ENCODE data around the gene CAPNS1.

Gene CAPNS1

DNA sequence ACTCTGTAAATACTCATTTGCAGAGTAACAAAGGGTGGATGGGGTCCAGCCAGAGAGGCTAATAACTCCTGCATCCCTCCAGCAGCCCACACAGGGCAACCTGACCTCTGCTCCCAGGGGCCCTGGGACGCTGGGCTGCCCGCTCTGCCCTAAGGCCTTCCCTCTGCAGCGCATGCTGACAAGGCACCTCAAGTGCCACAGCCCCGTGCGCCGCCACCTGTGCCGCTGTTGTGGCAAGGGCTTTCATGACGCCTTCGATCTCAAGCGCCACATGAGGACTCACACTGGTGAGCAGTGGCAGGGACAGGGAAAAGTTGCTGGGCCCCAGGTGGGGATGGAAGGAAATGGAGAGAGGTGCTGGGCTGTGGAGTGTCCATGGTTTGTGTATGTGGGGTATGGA, 27.2 kb upstream of the CAPNS1 start:
- no peak overlapping the region for H2BK12ac ChIP-seq (ENCODE audit: low read length in 2 of 2)
- H2BK120ac ChIP-seq (ENCODE audit: low read depth, low read length): no peak overlapping the region
- no peak overlapping the region for H3K27ac ChIP-seq (ENCODE audit: low read length, poor library complexity, severe bottlenecking)
- 95% methylated on average over 10 of the region's 10 CpGs for WGBS
- H3K9me3 ChIP-seq (ENCODE audit: control insufficient read depth, low read length): no peaks in the 10 kb centered on the region
- no peak overlapping the region for H3K9ac ChIP-seq (ENCODE audit: low read length)
- H2BK5ac ChIP-seq (ENCODE audit: low read depth, low read length, poor library complexity, severe bottlenecking): no peak overlapping the region
- no peaks in the 10 kb centered on the region for H3K27me3 ChIP-seq (ENCODE audit: control insufficient read depth in 1 of 2, insufficient read depth in 1 of 2, low read length in 2 of 2)
- no peak overlapping the region for H2AFZ ChIP-seq (ENCODE audit: low read depth, low read length)
- peak overlapping the region; percentile 54 for H4K91ac ChIP-seq (ENCODE audit: low read length)
- no peak overlapping the region for H3K14ac ChIP-seq (ENCODE audit: low read length in 2 of 2)
- no peak for DNase-seq
- no peak overlapping the region for H4K8ac ChIP-seq (ENCODE audit: low read length)
- no peak overlapping the region for H2BK15ac ChIP-seq (ENCODE audit: low read depth, poor library complexity, severe bottlenecking)
- H2AK5ac ChIP-seq (ENCODE audit: low read length, severe bottlenecking): no peak overlapping the region
- no peak overlapping the region for H3K4ac ChIP-seq (ENCODE audit: low read depth in 1 of 2, low read length in 2 of 2)
- no peak overlapping the region for H3K18ac ChIP-seq (ENCODE audit: low read depth in 1 of 2, low read length in 2 of 2)
- H3K79me1 ChIP-seq (replicated peaks; ENCODE audit: low read length, poor library complexity, severe bottlenecking): peaks cover 22% of the 10 kb centered on the region
- H3K4me2 ChIP-seq (ENCODE audit: low read length, poor library complexity, severe bottlenecking): no peak overlapping the region
- no peak overlapping the region for H3K4me3 ChIP-seq (ENCODE audit: insufficient read depth in 1 of 2, low read depth in 1 of 2, low read length in 2 of 2)
- H3K4me1 ChIP-seq (ENCODE audit: control insufficient read depth, insufficient read depth, low read depth, low read length): peaks cover 21% of the 10 kb centered on the region
- H3K23ac ChIP-seq (ENCODE audit: low read length in 2 of 2): no peak overlapping the region
- H3K36me3 ChIP-seq (ENCODE audit: control insufficient read depth in 1 of 2, insufficient read depth in 2 of 2, low read depth in 1 of 2, low read length in 2 of 2): peaks cover 31 to 32% of the 10 kb centered on the region in 2 experiments

DNA sequence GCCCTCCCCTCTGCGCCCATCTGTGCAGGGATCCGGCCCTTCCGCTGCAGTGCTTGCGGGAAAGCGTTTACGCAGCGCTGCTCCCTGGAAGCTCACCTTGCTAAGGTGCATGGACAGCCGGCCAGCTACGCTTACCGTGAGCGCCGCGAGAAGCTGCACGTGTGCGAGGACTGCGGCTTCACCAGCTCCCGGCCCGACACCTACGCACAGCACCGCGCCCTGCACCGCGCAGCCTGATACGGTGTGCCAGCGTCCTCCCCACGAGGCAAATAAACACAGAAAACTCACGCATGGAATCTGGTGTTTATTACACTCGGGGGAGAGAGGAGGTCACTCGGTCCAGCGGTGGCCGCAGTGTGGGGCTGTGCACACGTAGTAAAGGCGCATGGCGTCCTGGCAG, 26.4 kb upstream of the CAPNS1 start:
- H3K23ac ChIP-seq (ENCODE audit: low read length in 2 of 2): no peak overlapping the region
- peak overlapping the region; percentile 69 for H3K4me2 ChIP-seq (ENCODE audit: low read length, poor library complexity, severe bottlenecking)
- no peak overlapping the region for H4K91ac ChIP-seq (ENCODE audit: low read length)
- no peak overlapping the region for H2BK15ac ChIP-seq (ENCODE audit: low read depth, poor library complexity, severe bottlenecking)
- DNase-seq: no peak
- H2BK120ac ChIP-seq (ENCODE audit: low read depth, low read length): no peak overlapping the region
- no peak overlapping the region for H4K8ac ChIP-seq (ENCODE audit: low read length)
- peaks cover 21% of the 10 kb centered on the region for H3K4me1 ChIP-seq (ENCODE audit: control insufficient read depth, insufficient read depth, low read depth, low read length)
- H3K27me3 ChIP-seq (ENCODE audit: control insufficient read depth in 1 of 2, insufficient read depth in 1 of 2, low read length in 2 of 2): no peaks in the 10 kb centered on the region
- H3K36me3 ChIP-seq (ENCODE audit: control insufficient read depth in 1 of 2, insufficient read depth in 2 of 2, low read depth in 1 of 2, low read length in 2 of 2): peaks cover 32 to 36% of the 10 kb centered on the region in 2 experiments
- no peak overlapping the region for H3K18ac ChIP-seq (ENCODE audit: low read depth in 1 of 2, low read length in 2 of 2)
- peak overlapping the region; percentile 95 for H3K9ac ChIP-seq (ENCODE audit: low read length)
- H3K27ac ChIP-seq (ENCODE audit: low read length, poor library complexity, severe bottlenecking): no peak overlapping the region
- peak overlapping the region; percentile 23 to 99 for H3K4me3 ChIP-seq (ENCODE audit: insufficient read depth in 1 of 2, low read depth in 1 of 2, low read length in 2 of 2)
- H3K4ac ChIP-seq (ENCODE audit: low read depth in 1 of 2, low read length in 2 of 2): no peak overlapping the region
- H2BK12ac ChIP-seq (ENCODE audit: low read length in 2 of 2): peak overlapping the region in 1 of 2 experiments; percentile 18
- H3K14ac ChIP-seq (ENCODE audit: low read length in 2 of 2): no peak overlapping the region
- H2AK5ac ChIP-seq (ENCODE audit: low read length, severe bottlenecking): no peak overlapping the region
- no peaks in the 10 kb centered on the region for H3K9me3 ChIP-seq (ENCODE audit: control insufficient read depth, low read length)
- 95% methylated on average over 34 of the region's 34 CpGs for WGBS
- H2BK5ac ChIP-seq (ENCODE audit: low read depth, low read length, poor library complexity, severe bottlenecking): no peak overlapping the region
- peaks cover 26% of the 10 kb centered on the region for H3K79me1 ChIP-seq (replicated peaks; ENCODE audit: low read length, poor library complexity, severe bottlenecking)
- H2AFZ ChIP-seq (ENCODE audit: low read depth, low read length): no peak overlapping the region

GRCh38 chr19:36113894-36114720, 25.8 kb upstream of the CAPNS1 start:
- peak overlapping the region; percentile 60 for H2BK15ac ChIP-seq (ENCODE audit: low read depth, poor library complexity, severe bottlenecking)
- WGBS: 14% methylated on average over 37 of the region's 48 CpGs
- DNase-seq: peak; percentile 71

GRCh38 chr19:36114721-36115452, 25.0 kb upstream of the CAPNS1 start, which contains the start of gene POLR2I:
Gene POLR2I (minus strand): TSS chr19:36114875. CDS start chr19:36114856, 19 bp downstream.
- peak; percentile 100 for DNase-seq
- peaks cover 24% of the 10 kb centered on the region for H3K4me1 ChIP-seq (ENCODE audit: control insufficient read depth, insufficient read depth, low read depth, low read length)
- H4K91ac ChIP-seq (ENCODE audit: low read length): peak within 1 kb of the TSS; percentile 95
- H3K18ac ChIP-seq (ENCODE audit: low read depth in 1 of 2, low read length in 2 of 2): peak within 1 kb of the TSS; percentile 23 to 93
- no peak within 1 kb of the TSS for H2AK5ac ChIP-seq (ENCODE audit: low read length, severe bottlenecking)
- H3K79me1 ChIP-seq (replicated peaks; ENCODE audit: low read length, poor library complexity, severe bottlenecking): peaks cover 36% of the 10 kb centered on the region
- peak within 1 kb of the TSS; percentile 83 to 99 for H3K4me3 ChIP-seq (ENCODE audit: insufficient read depth in 1 of 2, low read depth in 1 of 2, low read length in 2 of 2)
- H3K9ac ChIP-seq (ENCODE audit: low read length): peak within 1 kb of the TSS; percentile 95
- WGBS: under 1% methylated on average over 60 of the region's 60 CpGs
- H3K4me2 ChIP-seq (ENCODE audit: low read length, poor library complexity, severe bottlenecking): peak within 1 kb of the TSS; percentile 80
- peaks cover 42 to 51% of the 10 kb centered on the region in 2 experiments for H3K36me3 ChIP-seq (ENCODE audit: control insufficient read depth in 1 of 2, insufficient read depth in 2 of 2, low read depth in 1 of 2, low read length in 2 of 2)
- peak within 1 kb of the TSS; percentile 60 for H2BK15ac ChIP-seq (ENCODE audit: low read depth, poor library complexity, severe bottlenecking)
- peak within 1 kb of the TSS; percentile 34 to 45 for H2BK12ac ChIP-seq (ENCODE audit: low read length in 2 of 2)
- H4K8ac ChIP-seq (ENCODE audit: low read length): peak within 1 kb of the TSS; percentile 84
- H2AFZ ChIP-seq (ENCODE audit: low read depth, low read length): peak within 1 kb of the TSS; percentile 90
- no peaks in the 10 kb centered on the region for H3K9me3 ChIP-seq (ENCODE audit: control insufficient read depth, low read length)
- H3K23ac ChIP-seq (ENCODE audit: low read length in 2 of 2): peak within 1 kb of the TSS in 1 of 2 experiments; percentile 57
- H2BK120ac ChIP-seq (ENCODE audit: low read depth, low read length): peak within 1 kb of the TSS; percentile 42
- H2BK5ac ChIP-seq (ENCODE audit: low read depth, low read length, poor library complexity, severe bottlenecking): peak within 1 kb of the TSS; percentile 53
- H3K27me3 ChIP-seq (ENCODE audit: control insufficient read depth in 1 of 2, insufficient read depth in 1 of 2, low read length in 2 of 2): no peaks in the 10 kb centered on the region
- H3K14ac ChIP-seq (ENCODE audit: low read length in 2 of 2): peak within 1 kb of the TSS in 1 of 2 experiments; percentile 90
- peak within 1 kb of the TSS; percentile 74 to 86 for H3K4ac ChIP-seq (ENCODE audit: low read depth in 1 of 2, low read length in 2 of 2)
- peak within 1 kb of the TSS; percentile 89 for H3K27ac ChIP-seq (ENCODE audit: low read length, poor library complexity, severe bottlenecking)

More at GRCh38 chr19:36113894-36114720, 25.8 kb upstream of the CAPNS1 start:
- Histone ChIP-seq H3K18ac (ENCODE audit: low read depth in 1 of 2, low read length in 2 of 2) (peak overlapping the region; percentile 23 to 89), H3K4me1 (ENCODE audit: control insufficient read depth, insufficient read depth, low read depth, low read length) (peaks cover 21% of the 10 kb centered on the region), H3K9ac (ENCODE audit: low read length) (peak overlapping the region; percentile 95), H3K79me1 (replicated peaks; ENCODE audit: low read length, poor library complexity, severe bottlenecking) (peaks cover 32% of the 10 kb centered on the region), H3K23ac (ENCODE audit: low read length in 2 of 2) (peak overlapping the region in 1 of 2 experiments; percentile 57), H3K4ac (ENCODE audit: low read depth in 1 of 2, low read length in 2 of 2) (peak overlapping the region; percentile 74 to 86), H3K14ac (ENCODE audit: low read length in 2 of 2) (peak overlapping the region in 1 of 2 experiments; percentile 2), H3K36me3 (ENCODE audit: control insufficient read depth in 1 of 2, insufficient read depth in 2 of 2, low read depth in 1 of 2, low read length in 2 of 2) (peaks cover 36 to 43% of the 10 kb centered on the region in 2 experiments), H4K91ac (ENCODE audit: low read length) (peak overlapping the region; percentile 9), H3K27ac (ENCODE audit: low read length, poor library complexity, severe bottlenecking) (peak overlapping the region; percentile 69), H2BK120ac (ENCODE audit: low read depth, low read length) (peak overlapping the region; percentile 42), H2AFZ (ENCODE audit: low read depth, low read length) (peak overlapping the region; percentile 90), H2AK5ac (ENCODE audit: low read length, severe bottlenecking) (no peak overlapping the region), H2BK12ac (ENCODE audit: low read length in 2 of 2) (peak overlapping the region in 1 of 2 experiments; percentile 42), H3K4me3 (ENCODE audit: insufficient read depth in 1 of 2, low read depth in 1 of 2, low read length in 2 of 2) (peak overlapping the region; percentile 74 to 99), H3K4me2 (ENCODE audit: low read length, poor library complexity, severe bottlenecking) (peak overlapping the region; percentile 69), H3K9me3 (ENCODE audit: control insufficient read depth, low read length) (no peaks in the 10 kb centered on the region), H3K27me3 (ENCODE audit: control insufficient read depth in 1 of 2, insufficient read depth in 1 of 2, low read length in 2 of 2) (no peaks in the 10 kb centered on the region), H4K8ac (ENCODE audit: low read length) (peak overlapping the region; percentile 84), H2BK5ac (ENCODE audit: low read depth, low read length, poor library complexity, severe bottlenecking) (peak overlapping the region; percentile 53)
